Endometrium (tissue), 2 donors: ENCODE data around the gene SUFU.
A peak's percentile ranks its signal among the peaks of the same experiment; 100 is the strongest.

Experiments
- FAIRE-seq: peaks from 2 replicates; lab custom pipeline; 2012; peaks lifted over from hg19 to GRCh38; lab: Jason Lieb, UNC
- donor health status: control.
- donor health status: control.

Gene SUFU

GRCh38 chr10:102673819-102674511 is 170.2 kb downstream of the SUFU start:
- FAIRE-seq, result no peak

- no peak for FAIRE-seq
Measured at GRCh38 chr10:102674566-102674965, 170.8 kb downstream of the SUFU start.

DNA sequence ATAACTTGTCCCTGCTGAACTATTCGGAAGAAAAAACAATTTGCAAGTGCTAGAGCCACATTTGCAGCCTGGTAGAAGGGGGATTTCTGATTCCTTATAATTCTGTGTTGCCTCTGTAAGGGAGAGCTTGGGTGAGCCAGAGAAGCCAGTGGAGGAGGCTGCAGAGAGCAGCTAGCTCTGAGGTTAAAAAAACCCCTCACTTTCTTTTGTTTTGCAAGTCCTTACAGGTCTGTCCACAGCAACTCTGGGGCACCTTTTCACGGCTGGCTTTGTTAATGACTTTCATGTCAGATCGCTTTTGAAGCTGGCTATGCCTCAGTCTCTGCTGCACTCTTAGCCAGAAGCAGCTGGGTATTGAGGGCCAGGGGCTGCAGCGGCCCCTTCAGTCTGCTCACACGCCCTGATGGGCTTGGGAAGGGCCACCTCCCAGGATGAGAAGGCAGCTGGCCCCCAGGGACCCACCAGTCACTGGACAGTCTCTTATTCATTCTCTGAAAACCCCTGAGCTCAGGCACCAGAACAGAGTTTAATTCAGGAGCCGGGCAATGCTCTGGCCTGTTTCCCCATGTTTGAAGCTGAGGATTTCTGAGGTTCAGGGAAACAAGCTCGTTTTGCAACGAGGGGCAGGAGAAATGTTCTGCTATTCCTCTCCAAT is 171.4 kb downstream of the SUFU start:
- FAIRE-seq, result no peak

DNA sequence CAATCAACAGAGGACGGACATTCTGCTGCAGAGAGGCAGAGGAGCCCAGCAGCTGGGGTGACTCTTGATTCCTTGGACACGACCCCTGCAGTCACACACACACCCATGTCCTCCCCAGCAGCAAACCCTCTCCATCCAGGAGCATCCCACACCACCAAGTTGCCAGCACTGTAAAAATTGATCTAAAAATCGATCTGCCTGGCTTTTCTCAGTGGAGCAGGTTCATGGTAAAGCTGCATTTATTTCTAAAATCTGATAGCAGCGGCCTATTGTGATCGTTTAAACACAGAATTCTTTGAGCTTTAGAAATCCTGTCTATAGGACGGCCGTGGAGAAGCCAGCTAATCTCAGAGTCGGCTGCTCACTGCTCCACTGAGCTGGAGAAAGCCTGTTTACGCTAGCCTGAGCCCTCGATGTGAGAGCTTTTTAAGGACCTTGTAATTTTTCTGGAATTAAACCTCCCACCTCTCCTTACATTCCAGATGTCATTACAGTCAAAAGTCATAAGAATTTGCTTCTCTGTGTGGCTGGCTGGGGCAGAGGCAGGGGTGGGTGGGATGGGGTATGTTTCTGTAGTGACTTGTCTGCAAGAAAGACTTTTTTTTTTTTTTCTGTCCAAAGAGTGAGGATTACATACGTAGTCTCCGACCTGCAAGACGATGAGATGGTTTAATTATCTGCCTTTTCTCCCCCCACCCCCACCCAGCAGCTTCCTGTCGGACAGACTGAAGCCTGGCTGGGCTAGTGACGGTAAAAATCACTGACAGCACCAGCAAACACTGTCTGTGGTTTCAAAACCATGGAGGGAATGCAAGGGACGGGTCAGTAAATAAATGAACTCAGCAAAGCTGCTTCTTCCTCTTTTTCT is 172.1 kb downstream of the SUFU start:
- FAIRE-seq, result peak; percentile 67

DNA sequence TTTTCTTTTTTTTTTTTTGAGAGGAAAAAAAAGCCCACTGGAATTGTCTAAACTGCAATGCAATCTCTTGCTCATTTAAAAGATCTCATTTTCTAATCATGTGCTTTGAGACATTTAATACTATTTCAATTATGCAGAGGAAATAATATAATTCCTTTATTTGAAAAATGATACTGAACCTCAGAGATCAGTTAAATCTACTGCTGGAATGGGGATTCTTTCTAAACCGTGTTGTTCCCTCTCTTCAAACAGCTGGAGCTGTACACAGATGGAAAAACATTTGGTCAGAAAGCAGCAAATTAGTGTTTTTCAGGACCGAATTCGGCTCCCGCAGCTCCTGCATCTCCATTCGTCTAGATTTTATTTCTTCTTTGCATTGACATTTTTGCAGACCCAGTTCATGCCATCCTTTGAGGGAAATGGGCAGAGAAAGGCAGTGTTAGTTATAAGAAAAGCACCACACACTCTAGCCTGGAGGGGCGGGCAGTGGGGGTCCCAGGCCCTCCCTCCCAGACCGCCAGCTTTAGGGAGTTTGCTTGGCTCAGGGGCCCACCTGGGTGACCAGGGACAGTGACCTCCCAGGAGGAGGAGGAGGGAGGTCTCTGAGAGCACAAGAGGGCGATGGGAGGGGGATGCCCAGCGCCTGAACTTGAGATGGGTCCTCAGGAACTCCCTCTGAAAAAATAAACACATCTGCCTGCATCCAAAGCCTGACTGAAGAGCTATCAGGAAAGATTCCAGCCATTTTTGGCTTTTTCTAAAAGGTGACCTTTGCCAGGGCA is 173.0 kb downstream of the SUFU start:
- no peak for FAIRE-seq

DNA sequence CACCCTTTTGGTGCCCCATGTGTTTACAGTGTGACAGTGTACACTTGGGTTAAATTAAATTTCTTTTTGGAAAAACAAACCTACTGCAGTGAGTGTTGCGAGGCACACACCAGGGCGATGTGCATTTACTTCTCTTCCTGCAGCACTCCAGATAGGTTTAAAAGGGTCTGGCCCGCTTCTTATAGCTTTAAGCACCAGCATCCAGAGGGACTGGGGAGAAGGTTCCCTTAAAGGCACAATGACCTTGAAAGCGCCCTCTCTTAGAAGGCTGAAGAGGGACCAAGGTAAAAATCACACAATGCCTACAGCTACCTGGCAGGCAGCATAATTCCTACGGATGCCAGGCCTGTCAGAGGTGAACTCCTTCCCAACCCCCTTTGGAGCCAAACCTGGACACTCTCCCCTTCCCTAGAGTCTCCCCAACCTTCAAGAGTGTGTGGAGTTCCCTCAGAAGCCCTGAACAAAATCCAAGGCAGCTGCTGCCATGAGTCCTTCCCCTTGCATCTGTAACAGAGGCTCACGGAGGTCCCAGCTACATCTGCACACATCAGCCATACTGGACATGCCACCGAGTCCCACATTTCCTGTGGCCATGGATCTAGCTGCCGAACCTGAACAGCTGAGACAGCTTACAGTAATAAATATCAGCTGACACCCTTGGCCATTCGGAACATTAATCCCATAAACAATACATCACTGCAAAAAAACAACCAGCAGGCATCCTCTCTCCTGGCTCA is 173.7 kb downstream of the SUFU start:
- FAIRE-seq, result no peak

DNA sequence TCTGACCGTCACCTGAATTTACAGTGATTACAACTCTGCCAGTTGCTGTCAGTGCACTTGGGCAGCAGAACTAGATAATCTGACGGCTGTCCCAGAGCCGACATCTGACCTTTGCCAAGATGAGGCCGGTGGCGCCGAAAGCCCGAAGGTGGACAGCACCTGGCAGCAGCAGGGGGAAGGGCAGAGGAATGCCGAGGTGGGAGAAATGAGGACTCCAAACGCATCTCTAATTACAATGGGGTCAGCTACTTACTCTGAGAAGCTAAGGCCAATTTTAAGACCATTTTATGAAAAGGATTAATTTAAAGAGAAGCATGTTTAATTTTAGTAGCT is 174.3 kb downstream of the SUFU start:
- no peak for FAIRE-seq

GRCh38 chr10:102678842-102679289 is 175.1 kb downstream of the SUFU start:
- no peak for FAIRE-seq

- FAIRE-seq, result no peak
Measured at GRCh38 chr10:102679596-102679995, 175.8 kb downstream of the SUFU start.

GRCh38 chr10:102681696-102682095 is 177.9 kb downstream of the SUFU start:
- no peak for FAIRE-seq

DNA sequence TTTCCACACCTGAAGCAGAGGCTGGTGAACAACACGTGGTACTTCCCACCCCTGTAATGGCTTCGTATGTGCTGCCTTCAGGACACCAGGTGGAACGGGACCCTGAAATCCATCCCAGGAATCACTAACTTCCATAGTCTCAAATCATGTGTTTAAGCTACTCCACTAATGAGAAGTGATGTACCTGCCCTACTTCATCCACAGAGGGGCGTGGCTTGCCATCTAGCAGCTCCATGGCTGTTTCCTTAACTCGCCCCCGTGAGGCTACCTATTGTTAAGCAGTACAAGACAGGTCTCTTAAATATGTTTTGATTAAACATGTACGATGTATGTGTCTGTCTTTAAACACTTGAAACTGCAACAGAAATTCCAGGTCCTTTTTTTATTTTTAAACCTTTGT is 178.6 kb downstream of the SUFU start:
- no peak for FAIRE-seq

GRCh38 chr10:102682981-102683380 is 179.2 kb downstream of the SUFU start:
- FAIRE-seq, result no peak
